ENCODE measurements around the gene BACE2. TPM values are rescaled to one million over a fixed set of nuclear protein-coding genes. Genes with fewer than 3 reads are reported as not detected.
"Not testable (repeated sequence)": the region's sequence is repeated elsewhere in the genome, so short reads cannot be mapped to it uniquely, and the experiment has no call there.

Gene BACE2
- total RNA-seq, 2 donors from 2014 or later: 0.37 to 1.4 TPM

DNA sequence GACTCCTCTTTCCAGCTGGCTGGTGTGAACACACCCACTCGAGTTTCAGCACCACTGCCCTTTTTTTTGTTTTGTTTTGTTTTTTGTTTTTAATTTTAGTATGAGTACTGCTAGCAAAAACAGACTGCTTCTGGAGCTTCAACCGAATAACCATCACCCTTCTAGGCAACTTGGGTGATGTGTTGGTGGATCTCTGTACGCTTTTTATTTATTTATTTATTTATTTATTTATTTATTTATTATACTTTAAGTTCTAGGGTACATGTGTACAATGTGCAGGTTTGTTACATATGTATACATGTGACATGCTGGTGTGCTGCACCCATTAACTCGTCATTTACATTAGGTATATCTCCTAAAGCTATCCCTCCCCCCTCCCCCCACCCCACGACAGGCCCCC lies 30.7 kb downstream of the BACE2 start:
- not testable (repeated sequence) for DNase-seq; ATAC-seq; H3K27ac Mint-ChIP-seq; H3K4me3 Mint-ChIP-seq; H3K9me3 ChIP-seq (ENCODE audit: control insufficient read depth, low read length, poor library complexity, severe bottlenecking); H3K4me1 Mint-ChIP-seq; H3K36me3 Mint-ChIP-seq (ENCODE audit: low read depth)
- peaks cover 35% of the 10 kb centered on the region for H3K27me3 Mint-ChIP-seq

DNA sequence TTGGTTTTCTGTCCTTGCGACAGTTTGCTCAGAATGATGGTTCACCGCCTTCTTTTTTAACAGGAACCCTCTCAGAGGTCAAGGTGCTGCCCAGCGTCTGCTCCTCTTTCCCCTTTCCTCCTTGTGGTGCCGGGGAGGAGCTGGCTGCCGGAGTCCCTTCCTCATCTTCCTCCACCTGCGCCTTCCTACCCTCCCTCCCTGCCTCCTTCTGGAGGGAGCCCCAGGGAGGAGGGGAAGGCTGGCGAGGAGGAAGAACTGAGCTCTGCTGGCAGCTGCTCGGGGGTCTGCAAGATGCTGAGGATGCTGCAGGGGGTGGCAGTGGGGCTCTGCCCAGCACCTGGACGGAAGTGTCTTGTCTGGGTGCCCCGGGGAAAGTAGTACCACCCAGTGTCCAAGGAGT lies 31.2 kb downstream of the BACE2 start:
- H3K4me1 Mint-ChIP-seq: no peaks in the 10 kb centered on the region
- no peak for ATAC-seq

DNA sequence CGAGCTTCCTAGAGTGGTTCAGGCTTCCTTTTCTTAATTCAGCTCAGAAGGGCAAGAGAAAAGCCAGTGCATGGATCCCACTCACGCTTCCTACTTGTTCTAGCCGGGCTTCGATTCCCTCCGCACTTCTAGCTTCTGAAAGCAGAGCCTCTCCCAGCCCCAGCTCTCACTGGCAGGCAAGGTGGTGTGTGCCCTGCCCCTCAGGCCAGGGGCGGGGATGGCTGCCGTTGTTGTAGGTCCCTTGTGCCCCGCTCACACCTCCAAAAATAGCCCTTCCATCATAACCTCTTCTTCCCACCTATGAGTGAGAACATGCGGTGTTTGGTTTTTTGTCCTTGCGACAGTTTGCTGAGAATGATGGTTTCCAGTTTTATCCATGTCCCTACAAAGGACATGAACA lies 31.6 kb downstream of the BACE2 start:
- H3K4me3 Mint-ChIP-seq: no peak overlapping the region
- H3K27me3 Mint-ChIP-seq: peaks cover 44% of the 10 kb centered on the region
- no peaks in the 10 kb centered on the region for H3K9me3 ChIP-seq (ENCODE audit: control insufficient read depth, low read length, poor library complexity, severe bottlenecking)
- no peak for DNase-seq
- ATAC-seq: no peak
- peaks cover 5% of the 10 kb centered on the region for H3K36me3 Mint-ChIP-seq (ENCODE audit: low read depth)
- H3K27ac Mint-ChIP-seq: no peak overlapping the region
- H3K4me1 Mint-ChIP-seq: no peaks in the 10 kb centered on the region

More for the DNA sequence above, 31.2 kb downstream of the BACE2 start:
- no peak for DNase-seq
- no peaks in the 10 kb centered on the region for H3K9me3 ChIP-seq (ENCODE audit: control insufficient read depth, low read length, poor library complexity, severe bottlenecking)
- Mint-ChIP-seq H3K4me3 (no peak overlapping the region), H3K27me3 (peaks cover 40% of the 10 kb centered on the region), H3K27ac (no peak overlapping the region), H3K36me3 (ENCODE audit: low read depth) (peaks cover 5% of the 10 kb centered on the region)

DNA sequence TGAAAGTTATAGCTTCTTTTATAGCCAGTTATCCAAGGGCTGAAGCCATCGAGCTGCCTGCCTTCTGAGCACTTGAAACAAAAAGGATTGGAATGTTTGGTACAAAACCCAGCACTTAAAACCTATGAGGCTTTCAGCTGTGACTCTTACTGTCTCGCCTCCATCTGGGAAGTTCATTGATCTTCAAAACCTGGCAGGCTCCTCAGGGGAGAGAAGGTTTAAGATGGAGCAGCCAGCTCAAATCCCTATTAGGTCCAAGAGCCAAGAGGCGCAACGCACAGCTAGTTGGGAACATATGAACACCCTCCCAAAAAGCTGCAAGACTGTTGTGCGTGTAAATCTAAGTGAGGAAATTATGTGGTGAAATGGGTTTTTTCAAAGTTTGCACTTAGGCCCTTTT lies 33.4 kb downstream of the BACE2 start:
- H3K36me3 Mint-ChIP-seq (ENCODE audit: low read depth): peaks cover 5% of the 10 kb centered on the region
- H3K27me3 Mint-ChIP-seq: peaks cover 48% of the 10 kb centered on the region
- H3K4me1 Mint-ChIP-seq: no peaks in the 10 kb centered on the region

DNA sequence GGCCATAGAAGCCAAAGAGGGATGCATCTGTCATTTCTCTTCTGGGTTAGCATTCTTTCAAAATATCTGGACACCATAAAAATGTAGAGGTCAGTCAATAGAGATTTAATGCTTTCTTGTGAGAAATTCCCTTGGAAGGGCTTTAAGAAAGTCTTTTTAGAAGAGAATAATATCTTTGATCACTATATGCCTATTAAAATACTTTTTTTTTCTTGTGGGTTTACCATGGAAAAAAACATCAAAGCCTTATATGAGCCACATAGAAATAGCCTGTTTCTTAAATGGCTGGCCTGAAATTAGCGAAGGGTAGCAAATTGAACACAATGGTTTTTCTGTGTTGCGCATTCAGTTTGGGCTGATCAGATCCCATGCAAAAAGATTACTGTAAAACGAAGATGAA lies 36.8 kb downstream of the BACE2 start:
- H3K9me3 ChIP-seq (ENCODE audit: control insufficient read depth, low read length, poor library complexity, severe bottlenecking): no peaks in the 10 kb centered on the region
- Mint-ChIP-seq H3K36me3 (ENCODE audit: low read depth) (peaks cover 5% of the 10 kb centered on the region), H3K27me3 (peaks cover 51% of the 10 kb centered on the region), H3K27ac (no peak overlapping the region), H3K4me3 (no peak overlapping the region), H3K4me1 (no peaks in the 10 kb centered on the region)
- DNase-seq (no peak), ATAC-seq (no peak)

More for the DNA sequence above, 33.4 kb downstream of the BACE2 start:
- no peak for ATAC-seq
- H3K9me3 ChIP-seq (ENCODE audit: control insufficient read depth, low read length, poor library complexity, severe bottlenecking): no peaks in the 10 kb centered on the region
- Mint-ChIP-seq H3K27ac (no peak overlapping the region), H3K4me3 (no peak overlapping the region)
- no peak for DNase-seq

DNA sequence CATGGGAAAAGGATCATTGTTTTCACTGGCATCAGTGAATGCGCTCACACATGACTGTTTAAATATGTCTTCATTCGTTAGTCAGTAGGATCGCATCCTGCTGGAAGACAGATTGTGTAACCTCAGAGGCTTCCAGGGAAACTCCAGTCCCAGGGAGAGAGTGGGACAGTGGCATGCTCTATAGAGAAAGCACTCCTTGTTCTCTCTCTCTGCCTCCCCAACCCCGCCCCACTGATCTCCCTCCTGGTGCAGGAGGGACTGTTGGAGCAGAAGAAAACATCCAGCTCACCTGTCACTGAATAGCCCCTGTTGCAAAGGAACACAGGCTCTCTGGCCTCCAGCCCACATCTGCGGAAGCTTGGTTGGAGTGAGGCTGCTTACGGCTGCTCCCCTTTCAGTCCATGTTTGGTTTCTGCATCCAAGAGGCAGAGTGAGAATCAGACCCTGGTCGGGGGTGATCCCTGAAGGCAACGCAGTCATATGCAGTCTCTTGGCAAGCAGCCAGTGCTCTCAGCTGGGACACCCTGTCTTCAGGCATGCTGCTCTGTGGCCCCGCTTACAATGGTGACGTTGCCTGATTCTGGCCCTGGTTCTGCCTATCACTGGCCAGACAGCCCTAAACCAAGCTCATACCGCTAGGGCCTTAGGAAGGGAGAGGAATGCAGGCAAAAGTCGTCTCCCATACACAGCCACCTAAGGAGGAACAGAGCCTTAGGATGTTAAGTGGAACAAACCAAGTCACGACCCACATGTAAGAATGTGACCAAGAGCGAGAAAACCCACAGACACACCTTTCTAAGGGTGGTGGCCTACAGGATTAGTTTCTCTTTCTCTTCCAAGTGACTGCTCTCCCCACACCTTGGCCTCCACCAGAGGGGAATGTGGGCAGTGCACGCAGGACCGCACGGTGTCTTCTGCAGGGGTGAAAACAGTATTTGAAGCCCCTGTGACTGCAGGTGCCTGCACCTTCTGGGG lies 39.7 kb downstream of the BACE2 start:
- Mint-ChIP-seq H3K4me1 (no peaks in the 10 kb centered on the region), H3K27ac (no peak overlapping the region), H3K4me3 (no peak overlapping the region), H3K27me3 (peaks cover 38% of the 10 kb centered on the region), H3K36me3 (ENCODE audit: low read depth) (peaks cover 5% of the 10 kb centered on the region)
- H3K9me3 ChIP-seq (ENCODE audit: control insufficient read depth, low read length, poor library complexity, severe bottlenecking): no peaks in the 10 kb centered on the region
- ATAC-seq: no peak
- DNase-seq: no peak

DNA sequence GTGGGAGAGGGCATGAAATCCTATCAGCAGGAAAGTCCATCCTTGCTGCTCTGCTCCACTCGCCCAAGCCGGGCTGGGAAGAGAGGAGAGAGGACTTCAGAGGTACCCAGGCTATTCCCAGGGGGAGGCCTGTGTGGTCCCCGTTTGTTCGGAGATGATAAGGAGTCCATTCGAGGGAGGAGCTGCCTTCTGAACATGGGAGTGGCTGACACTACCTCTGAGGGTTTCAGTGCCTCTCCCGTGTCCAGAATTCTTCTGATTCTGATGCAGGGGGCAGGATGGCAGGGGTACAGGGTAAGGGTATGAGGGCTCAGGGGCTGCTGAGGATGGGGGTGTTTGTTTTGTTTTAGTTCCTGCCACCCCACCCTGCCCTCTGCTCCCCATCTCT lies 40.4 kb downstream of the BACE2 start:
- H3K27ac Mint-ChIP-seq: no peak overlapping the region
- DNase-seq (no peak), ATAC-seq (no peak)
- H3K4me1 Mint-ChIP-seq: no peaks in the 10 kb centered on the region
- H3K9me3 ChIP-seq (ENCODE audit: control insufficient read depth, low read length, poor library complexity, severe bottlenecking): no peaks in the 10 kb centered on the region
- H3K36me3 Mint-ChIP-seq (ENCODE audit: low read depth): peaks cover 3% of the 10 kb centered on the region
- H3K4me3 Mint-ChIP-seq: no peak overlapping the region
- H3K27me3 Mint-ChIP-seq: peaks cover 36% of the 10 kb centered on the region

DNA sequence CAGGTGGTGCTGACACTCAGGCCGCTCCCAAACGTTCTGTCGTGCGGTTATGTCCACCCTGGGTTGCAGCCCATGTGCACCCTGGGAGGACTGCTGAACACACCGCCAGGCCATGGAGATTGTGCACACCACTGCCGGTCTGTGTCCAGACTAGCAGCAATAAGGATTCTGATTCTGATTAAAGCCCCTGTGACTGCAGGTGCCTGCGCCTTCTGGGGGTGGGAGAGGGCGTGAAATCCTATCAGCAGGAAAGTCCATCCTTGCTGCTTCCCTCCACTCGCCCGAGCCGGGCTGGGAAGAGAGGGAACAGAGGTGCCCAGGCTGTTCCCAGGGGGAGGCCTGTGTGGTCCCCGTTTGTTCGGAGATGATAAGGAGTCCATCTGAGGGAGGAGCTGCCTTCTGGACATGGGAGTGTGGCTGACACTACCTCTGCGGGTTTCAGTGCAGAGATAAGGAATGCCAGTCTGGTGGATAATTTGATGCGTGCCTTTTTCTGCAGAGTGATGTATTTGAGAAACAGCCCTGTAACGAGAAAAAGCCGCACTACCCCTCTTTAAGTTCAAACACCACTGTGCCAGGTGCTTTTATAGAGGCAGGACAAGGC lies 41.2 kb downstream of the BACE2 start:
- Mint-ChIP-seq H3K4me3 (no peak overlapping the region), H3K36me3 (ENCODE audit: low read depth) (peaks cover 3% of the 10 kb centered on the region), H3K4me1 (no peaks in the 10 kb centered on the region), H3K27ac (no peak overlapping the region), H3K27me3 (peaks cover 33% of the 10 kb centered on the region)
- ATAC-seq (no peak), DNase-seq (no peak)
- H3K9me3 ChIP-seq (ENCODE audit: control insufficient read depth, low read length, poor library complexity, severe bottlenecking): no peaks in the 10 kb centered on the region

DNA sequence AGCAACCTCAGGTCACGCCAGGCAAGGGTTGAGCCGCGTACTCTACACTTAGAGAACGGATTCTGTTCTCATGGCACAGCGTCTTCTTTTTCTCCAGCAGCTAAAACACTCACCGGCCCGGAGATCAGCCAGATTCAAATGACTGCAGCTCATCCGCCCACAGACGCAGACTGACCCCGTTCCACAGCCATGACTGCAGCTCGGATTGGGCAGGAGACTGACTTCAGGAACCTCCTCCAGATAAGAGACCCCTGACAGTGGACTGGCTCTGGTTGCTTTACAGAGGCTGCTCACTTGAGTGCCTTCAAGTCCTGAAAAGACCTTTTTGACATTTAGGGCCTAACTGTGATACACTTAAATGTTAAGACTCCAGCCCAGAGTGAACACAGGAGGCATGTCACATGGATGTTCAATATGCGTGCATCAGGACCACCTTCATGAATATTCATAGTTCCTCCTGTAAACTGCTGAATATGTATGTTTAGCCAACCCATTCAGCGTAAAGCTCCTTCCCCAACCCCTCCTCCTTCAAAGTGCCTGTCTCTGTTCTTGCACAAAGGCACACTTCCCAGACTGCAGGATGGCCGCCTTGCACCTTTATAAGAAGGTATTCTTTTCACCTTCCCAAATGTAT lies 42.6 kb downstream of the BACE2 start:
- DNase-seq: no peak
- Mint-ChIP-seq H3K36me3 (ENCODE audit: low read depth) (peaks cover 3% of the 10 kb centered on the region), H3K4me1 (peaks cover 4% of the 10 kb centered on the region), H3K27me3 (peaks cover 42% of the 10 kb centered on the region), H3K4me3 (no peak overlapping the region), H3K27ac (no peak overlapping the region)
- no peak for ATAC-seq
- H3K9me3 ChIP-seq (ENCODE audit: control insufficient read depth, low read length, poor library complexity, severe bottlenecking): no peaks in the 10 kb centered on the region

DNA sequence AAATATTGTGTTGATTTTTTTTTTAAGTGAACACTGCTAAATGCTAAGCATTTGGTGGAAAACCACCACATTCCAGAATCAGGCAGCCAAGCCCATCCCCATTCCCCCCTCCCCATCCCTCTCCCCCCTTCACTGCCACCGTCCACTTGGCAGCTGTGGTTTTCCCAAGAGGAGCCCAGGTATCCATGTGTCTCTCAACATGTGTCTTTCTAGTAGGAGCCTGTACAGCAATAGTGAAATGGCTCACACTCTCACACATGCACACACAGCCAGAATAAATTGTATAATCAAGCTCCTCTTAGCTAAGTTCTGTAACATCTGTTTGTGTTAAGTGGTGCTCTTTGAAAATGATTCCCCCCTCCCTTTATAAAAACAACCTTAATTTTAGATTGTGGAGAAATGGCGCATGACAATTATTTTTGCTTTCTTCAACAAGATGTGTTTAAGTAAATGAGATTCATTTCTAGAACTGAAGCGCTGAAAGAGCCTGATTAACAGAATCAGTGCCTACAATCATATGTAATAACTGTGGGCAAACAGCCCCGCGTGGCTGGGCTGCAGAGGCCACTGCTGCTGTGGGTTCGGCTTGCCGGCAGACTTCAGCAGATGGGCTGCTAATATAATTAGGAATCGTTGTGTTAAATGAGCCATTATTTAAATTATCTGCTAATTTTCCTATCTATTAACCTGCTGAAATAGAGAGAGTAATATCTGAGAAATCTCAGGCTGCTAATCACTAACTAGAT lies 43.3 kb downstream of the BACE2 start:
- Mint-ChIP-seq H3K27ac (no peak overlapping the region), H3K36me3 (ENCODE audit: low read depth) (peaks cover 3% of the 10 kb centered on the region), H3K27me3 (peaks cover 47% of the 10 kb centered on the region), H3K4me1 (peaks cover 4% of the 10 kb centered on the region), H3K4me3 (no peak overlapping the region)
- DNase-seq (no peak), ATAC-seq (no peak)
- no peaks in the 10 kb centered on the region for H3K9me3 ChIP-seq (ENCODE audit: control insufficient read depth, low read length, poor library complexity, severe bottlenecking)

DNA sequence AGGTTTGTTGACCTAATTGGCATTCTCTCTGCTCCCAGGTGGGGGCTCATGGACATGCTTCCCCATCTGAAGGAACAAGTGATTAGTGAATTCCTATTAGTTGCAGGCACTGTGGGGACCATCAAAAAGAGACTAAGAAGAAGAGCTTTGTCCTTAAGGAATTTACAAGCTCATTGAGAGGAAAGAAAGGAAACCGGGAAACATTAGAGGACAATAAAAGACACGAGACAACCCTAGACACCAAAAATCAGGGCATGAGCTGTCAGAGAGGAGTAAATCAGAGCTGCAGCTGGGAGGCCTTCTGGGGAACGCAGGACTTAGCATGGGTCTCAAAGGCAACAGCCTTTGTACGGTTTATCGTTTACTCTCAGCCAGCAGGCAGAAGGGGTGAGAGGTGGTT lies 45.1 kb downstream of the BACE2 start:
- peaks cover 3% of the 10 kb centered on the region for H3K36me3 Mint-ChIP-seq (ENCODE audit: low read depth)
- DNase-seq (no peak), ATAC-seq (no peak)
- no peaks in the 10 kb centered on the region for H3K9me3 ChIP-seq (ENCODE audit: control insufficient read depth, low read length, poor library complexity, severe bottlenecking)
- H3K4me3 Mint-ChIP-seq: no peak overlapping the region
- H3K27me3 Mint-ChIP-seq: peaks cover 58% of the 10 kb centered on the region
- H3K4me1 Mint-ChIP-seq: peaks cover 4% of the 10 kb centered on the region
- no peak overlapping the region for H3K27ac Mint-ChIP-seq

DNA sequence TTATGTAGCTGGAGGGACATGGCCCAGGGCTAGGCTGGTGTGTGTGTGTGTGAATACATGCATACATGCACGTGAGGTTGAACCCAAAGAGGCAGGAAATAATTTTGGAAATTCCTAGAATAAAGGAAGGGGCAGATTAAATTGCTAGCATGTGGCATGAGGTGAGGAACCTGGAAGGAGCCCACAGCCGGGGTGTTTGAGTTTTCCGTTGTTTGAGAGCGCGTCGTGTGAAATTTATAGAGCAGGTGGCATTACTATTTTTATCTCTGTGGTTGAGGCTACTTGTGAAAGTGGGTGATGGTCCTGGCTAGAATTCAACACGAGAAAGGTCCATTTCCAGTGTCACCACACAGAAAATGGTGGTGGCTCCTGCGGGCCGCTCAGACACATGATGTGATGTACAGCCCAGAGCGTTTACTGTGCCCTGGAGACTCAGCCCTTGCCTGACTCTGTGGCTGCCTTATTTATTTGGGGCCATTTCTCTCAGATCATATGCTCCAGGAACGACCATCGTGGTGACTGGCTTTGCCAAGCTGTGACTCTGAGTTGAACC lies 48.0 kb downstream of the BACE2 start:
- no peak for ATAC-seq
- no peak overlapping the region for H3K27ac Mint-ChIP-seq
- no peak overlapping the region for H3K4me3 Mint-ChIP-seq
- H3K27me3 Mint-ChIP-seq: peaks cover 67% of the 10 kb centered on the region
- DNase-seq: no peak
- H3K4me1 Mint-ChIP-seq: peaks cover 4% of the 10 kb centered on the region
- H3K9me3 ChIP-seq (ENCODE audit: control insufficient read depth, low read length, poor library complexity, severe bottlenecking): no peaks in the 10 kb centered on the region
- peaks cover 3% of the 10 kb centered on the region for H3K36me3 Mint-ChIP-seq (ENCODE audit: low read depth)

DNA sequence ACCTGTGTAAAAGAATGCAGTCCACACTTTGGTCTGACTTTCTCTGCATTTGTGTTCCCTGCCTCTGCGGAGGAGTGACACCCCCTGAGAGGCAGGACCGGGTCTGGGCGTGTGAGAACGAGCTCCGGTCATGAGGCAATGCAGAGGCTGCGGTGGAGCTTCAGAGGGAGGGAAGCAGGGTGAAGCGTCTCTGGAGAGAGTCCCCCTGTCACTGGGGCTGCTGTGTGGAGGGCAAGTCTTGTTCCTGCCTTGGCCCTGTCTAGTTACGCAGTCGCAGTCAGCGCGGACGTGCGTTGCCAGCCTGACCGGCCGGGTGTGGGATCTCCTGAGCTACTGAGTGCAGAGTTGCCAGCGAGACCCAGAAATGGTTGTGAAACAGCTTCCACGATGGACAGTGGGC lies 48.5 kb downstream of the BACE2 start:
- DNase-seq: no peak
- H3K27ac Mint-ChIP-seq: no peak overlapping the region
- H3K27me3 Mint-ChIP-seq: peaks cover 64% of the 10 kb centered on the region
- peaks cover 4% of the 10 kb centered on the region for H3K4me1 Mint-ChIP-seq
- no peak for ATAC-seq
- H3K4me3 Mint-ChIP-seq: no peak overlapping the region
- no peaks in the 10 kb centered on the region for H3K9me3 ChIP-seq (ENCODE audit: control insufficient read depth, low read length, poor library complexity, severe bottlenecking)
- H3K36me3 Mint-ChIP-seq (ENCODE audit: low read depth): peaks cover 3% of the 10 kb centered on the region

All from T-helper 17 cell (primary cell).